Measurements from ENCODE around the gene CHGA.

CHGA gene

GRCh38 chr14:92969871-92970270, 46.9 kb downstream of the CHGA start:
- Histone ChIP-seq H2AFZ (ENCODE audit: low read length) (no peak overlapping the region), H3K9me3 (ENCODE audit: insufficient read depth, low read depth, low read length) (no peaks in the 10 kb centered on the region), H4K20me1 (ENCODE audit: insufficient read depth, low read length, poor library complexity, severe bottlenecking) (no peaks in the 10 kb centered on the region), H3K4me2 (ENCODE audit: low read depth, low read length, poor library complexity, severe bottlenecking) (no peak overlapping the region), H3K79me2 (ENCODE audit: insufficient read depth, low read length) (peaks cover 9% of the 10 kb centered on the region; the same call in 1 of the 2 replicates), H3K4me3 (ENCODE audit: low read length, poor library complexity, severe bottlenecking) (no peak overlapping the region), H3K9ac (ENCODE audit: low read depth, low read length, poor library complexity, severe bottlenecking) (no peak overlapping the region), H3K27me3 (ENCODE audit: insufficient read depth, low read length, poor library complexity, severe bottlenecking) (no peaks in the 10 kb centered on the region), H3F3A (ENCODE audit: low read depth) (no peaks in the 10 kb centered on the region), H3K4me1 (ENCODE audit: insufficient read depth, low read length, poor library complexity, severe bottlenecking) (no peaks in the 10 kb centered on the region), H3K36me3 (ENCODE audit: insufficient read depth, low read length) (no peaks in the 10 kb centered on the region), H3K9me2 (replicated peaks; ENCODE audit: low read depth, low read length) (no peaks in the 10 kb centered on the region)
- no peak for TF ChIP-seq EZH2phosphoT487 (IDR thresholded peaks at IDR 0.05; ENCODE audit: borderline replicate concordance)
- TF ChIP-seq, protein P1, sequence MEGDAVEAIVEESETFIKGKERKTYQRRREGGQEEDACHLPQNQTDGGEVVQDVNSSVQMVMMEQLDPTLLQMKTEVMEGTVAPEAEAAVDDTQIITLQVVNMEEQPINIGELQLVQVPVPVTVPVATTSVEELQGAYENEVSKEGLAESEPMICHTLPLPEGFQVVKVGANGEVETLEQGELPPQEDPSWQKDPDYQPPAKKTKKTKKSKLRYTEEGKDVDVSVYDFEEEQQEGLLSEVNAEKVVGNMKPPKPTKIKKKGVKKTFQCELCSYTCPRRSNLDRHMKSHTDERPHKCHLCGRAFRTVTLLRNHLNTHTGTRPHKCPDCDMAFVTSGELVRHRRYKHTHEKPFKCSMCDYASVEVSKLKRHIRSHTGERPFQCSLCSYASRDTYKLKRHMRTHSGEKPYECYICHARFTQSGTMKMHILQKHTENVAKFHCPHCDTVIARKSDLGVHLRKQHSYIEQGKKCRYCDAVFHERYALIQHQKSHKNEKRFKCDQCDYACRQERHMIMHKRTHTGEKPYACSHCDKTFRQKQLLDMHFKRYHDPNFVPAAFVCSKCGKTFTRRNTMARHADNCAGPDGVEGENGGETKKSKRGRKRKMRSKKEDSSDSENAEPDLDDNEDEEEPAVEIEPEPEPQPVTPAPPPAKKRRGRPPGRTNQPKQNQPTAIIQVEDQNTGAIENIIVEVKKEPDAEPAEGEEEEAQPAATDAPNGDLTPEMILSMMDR (conservative IDR thresholded peaks at IDR 0.05; ENCODE audit: low read length): no peak

DNA sequence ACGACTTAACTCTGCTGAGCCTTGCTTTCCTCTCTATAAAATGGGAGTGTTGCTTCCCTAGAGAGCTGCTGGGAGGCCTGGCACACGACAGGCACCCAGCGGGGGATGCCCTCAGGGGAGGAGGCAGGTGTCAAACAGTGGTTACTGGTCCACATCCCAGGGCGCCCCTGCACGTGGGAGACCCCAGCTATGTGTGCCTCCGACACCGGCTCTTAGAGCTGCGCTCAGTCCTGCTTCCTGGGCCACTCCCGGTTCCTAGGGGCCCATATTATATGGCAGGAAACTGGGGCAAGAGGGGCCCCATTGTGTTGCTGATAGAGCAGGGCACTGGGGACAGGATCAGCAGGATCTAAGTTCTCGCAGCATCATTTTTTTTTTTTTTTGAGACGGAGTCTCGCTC, 47.3 kb downstream of the CHGA start:
- Histone ChIP-seq H3K27me3 (ENCODE audit: insufficient read depth, low read length, poor library complexity, severe bottlenecking) (no peaks in the 10 kb centered on the region), H3K36me3 (ENCODE audit: insufficient read depth, low read length) (no peaks in the 10 kb centered on the region; the same call in 1 of the 2 replicates), H3K4me2 (ENCODE audit: low read depth, low read length, poor library complexity, severe bottlenecking) (no peak overlapping the region), H3K9me3 (ENCODE audit: insufficient read depth, low read depth, low read length) (no peaks in the 10 kb centered on the region), H2AFZ (ENCODE audit: low read length) (no peak overlapping the region), H3F3A (ENCODE audit: low read depth) (no peaks in the 10 kb centered on the region), H3K9me2 (replicated peaks; ENCODE audit: low read depth, low read length) (no peaks in the 10 kb centered on the region), H3K4me3 (ENCODE audit: low read length, poor library complexity, severe bottlenecking) (no peak overlapping the region), H3K79me2 (ENCODE audit: insufficient read depth, low read length) (peaks cover 6% of the 10 kb centered on the region; the same call in 1 of the 2 replicates), H4K20me1 (ENCODE audit: insufficient read depth, low read length, poor library complexity, severe bottlenecking) (no peaks in the 10 kb centered on the region), H3K9ac (ENCODE audit: low read depth, low read length, poor library complexity, severe bottlenecking) (no peak overlapping the region), H3K4me1 (ENCODE audit: insufficient read depth, low read length, poor library complexity, severe bottlenecking) (no peaks in the 10 kb centered on the region)
- TF ChIP-seq EZH2phosphoT487 (IDR thresholded peaks at IDR 0.05; ENCODE audit: borderline replicate concordance): no peak
- TF ChIP-seq, protein P1 (conservative IDR thresholded peaks at IDR 0.05; ENCODE audit: low read length): no peak

DNA sequence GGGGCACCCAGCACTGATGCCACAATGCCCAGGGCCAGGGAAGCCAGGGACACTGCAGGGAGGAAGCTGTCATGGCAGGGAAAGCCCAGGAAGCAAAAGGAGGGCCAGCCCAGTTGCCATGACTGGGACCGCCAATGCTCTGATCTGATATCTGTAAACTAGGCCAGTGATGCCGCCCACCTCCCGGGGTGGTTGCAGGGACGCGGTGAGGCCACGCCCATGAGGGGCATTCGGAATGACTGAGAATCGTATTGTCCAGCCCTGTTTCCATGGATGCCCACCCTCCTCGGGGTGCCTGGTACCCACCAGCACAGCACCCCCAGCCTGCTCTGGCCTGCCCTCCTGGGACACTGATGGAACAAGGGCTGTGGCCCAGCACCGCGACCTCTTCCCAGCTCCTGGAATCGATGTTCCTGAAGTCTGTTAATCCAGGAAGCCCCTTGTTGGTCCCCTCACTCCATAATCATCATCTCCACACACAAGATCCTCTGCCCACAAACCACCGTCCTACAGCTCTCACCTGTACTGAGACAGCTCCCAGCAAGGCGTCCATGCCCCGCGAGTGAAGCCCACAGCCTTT, 48.7 kb downstream of the CHGA start:
- TF ChIP-seq EZH2phosphoT487 (IDR thresholded peaks at IDR 0.05; ENCODE audit: borderline replicate concordance): no peak
- TF ChIP-seq, protein P1 (conservative IDR thresholded peaks at IDR 0.05; ENCODE audit: low read length): no peak
- no peak overlapping the region for H3K4me2 ChIP-seq (ENCODE audit: low read depth, low read length, poor library complexity, severe bottlenecking)
- H2AFZ ChIP-seq (ENCODE audit: low read length): no peak overlapping the region
- no peak overlapping the region for H3K9ac ChIP-seq (ENCODE audit: low read depth, low read length, poor library complexity, severe bottlenecking)
- H3F3A ChIP-seq (ENCODE audit: low read depth): no peaks in the 10 kb centered on the region
- H3K9me2 ChIP-seq (replicated peaks; ENCODE audit: low read depth, low read length): no peaks in the 10 kb centered on the region
- H3K9me3 ChIP-seq (ENCODE audit: insufficient read depth, low read depth, low read length): no peaks in the 10 kb centered on the region; the same call in 1 of the 2 replicates
- H3K4me3 ChIP-seq (ENCODE audit: low read length, poor library complexity, severe bottlenecking): no peak overlapping the region
- no peaks in the 10 kb centered on the region for H3K4me1 ChIP-seq (ENCODE audit: insufficient read depth, low read length, poor library complexity, severe bottlenecking)
- no peaks in the 10 kb centered on the region for H4K20me1 ChIP-seq (ENCODE audit: insufficient read depth, low read length, poor library complexity, severe bottlenecking)
- H3K27me3 ChIP-seq (ENCODE audit: insufficient read depth, low read length, poor library complexity, severe bottlenecking): no peaks in the 10 kb centered on the region
- peaks cover 13% of the 10 kb centered on the region; the same call in 1 of the 2 replicates for H3K36me3 ChIP-seq (ENCODE audit: insufficient read depth, low read length)
- peaks cover 4% of the 10 kb centered on the region; the same call in 1 of the 2 replicates for H3K79me2 ChIP-seq (ENCODE audit: insufficient read depth, low read length)
